GM21723 (cell line): ENCODE data around the gene REPS1.

Experiments used
- ATAC-seq: cut with Tn5 transposase; IDR thresholded peaks from one replicate; pipeline ENCODE4 v1.9.1; 2021; ENCODE audit warnings: mild to moderate bottlenecking, moderate library complexity; ENCODE audit not compliant: unreplicated experiment

Gene REPS1

DNA sequence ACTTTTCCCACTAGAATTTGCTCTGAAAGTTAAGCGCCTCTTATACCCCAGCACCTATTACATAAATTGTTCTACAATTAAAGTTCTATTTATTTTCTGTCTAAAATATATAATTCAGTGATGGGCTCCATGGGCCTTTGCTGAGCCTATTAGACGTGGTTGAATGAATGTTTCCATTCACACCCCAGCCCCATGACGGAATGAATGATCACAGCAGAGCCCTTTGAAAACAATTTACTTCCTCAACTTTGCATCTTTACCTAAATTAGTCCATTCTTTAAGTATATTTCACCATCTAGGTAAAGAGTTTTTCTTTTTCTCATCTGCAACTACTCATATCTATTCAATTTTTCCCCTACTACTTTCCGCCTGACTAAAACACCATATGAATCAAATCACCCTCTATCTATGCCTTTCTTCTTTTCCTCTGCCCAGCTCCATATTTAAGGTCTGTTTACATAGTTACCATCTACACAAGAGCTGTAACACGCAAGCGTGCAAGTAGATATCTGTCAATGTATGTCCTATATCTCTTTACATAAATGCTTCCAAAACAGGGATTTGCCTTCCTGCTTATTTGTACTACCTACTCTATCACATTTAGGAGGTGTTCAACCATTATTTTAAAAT is 122.5 kb downstream of the REPS1 start:
- ATAC-seq, result no peak

DNA sequence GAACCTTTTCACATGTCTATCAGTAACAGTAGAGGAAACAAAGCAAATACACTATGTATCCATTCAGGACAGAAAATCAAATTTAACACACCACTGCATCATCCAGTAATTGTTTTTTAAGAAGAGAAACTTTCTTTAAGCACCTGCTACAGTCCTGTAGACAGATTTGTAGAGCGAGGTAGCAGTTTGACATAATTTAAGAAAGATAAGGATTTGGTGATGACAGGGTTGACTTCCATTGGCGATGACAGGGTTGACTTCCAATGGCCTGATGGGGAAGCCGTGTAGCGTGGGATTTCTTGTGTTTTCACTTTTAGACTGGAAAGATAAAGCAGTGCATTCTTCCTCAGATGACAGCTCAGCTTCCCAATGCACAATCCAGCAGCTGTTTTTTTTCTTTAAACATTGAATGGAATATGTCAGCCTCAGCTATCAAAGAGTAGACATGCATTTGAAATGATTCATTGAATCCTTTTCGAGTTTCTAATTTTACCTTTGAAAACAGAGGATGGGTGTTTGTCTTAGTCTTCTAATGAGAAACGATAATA is 123.6 kb downstream of the REPS1 start:
- no peak for ATAC-seq

DNA sequence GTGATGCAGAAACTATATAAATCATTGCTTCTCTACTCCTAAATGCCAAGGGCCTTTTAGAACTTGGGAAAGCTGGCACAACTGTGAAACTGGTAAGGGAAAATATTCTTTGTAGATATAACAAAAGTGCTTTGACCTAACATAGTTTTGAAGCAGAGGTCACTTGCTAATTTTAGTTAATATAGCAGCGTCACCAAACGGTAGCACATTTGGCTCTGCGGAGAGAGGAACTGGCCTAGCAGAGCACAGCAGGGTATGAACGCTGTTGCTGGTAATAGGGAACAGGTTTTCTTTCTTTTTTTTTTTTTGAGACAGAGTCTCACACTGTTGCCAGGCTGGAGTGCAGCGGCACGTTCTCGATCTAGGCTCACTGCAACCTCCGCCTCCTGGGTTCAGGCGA is 124.7 kb downstream of the REPS1 start:
- ATAC-seq, result no peak

DNA sequence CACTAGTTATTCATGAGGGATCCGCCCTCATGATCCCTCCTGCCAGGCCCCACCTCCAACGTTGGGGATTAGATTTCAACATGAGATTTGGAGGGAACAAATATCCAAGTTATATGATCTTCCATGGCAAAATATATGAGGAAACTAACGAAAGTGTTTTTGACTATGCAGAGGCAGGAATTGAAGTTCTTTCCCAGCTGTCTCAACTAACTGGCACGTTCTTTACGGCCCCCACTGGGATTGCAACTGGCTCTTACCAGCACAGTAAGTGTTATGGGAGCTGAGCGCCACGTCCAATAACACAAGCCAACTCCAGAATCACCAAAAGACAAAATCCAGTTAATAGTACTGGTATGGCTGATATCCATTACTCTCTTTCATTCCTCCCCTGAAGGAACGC is 125.6 kb downstream of the REPS1 start:
- ATAC-seq, result no peak

DNA sequence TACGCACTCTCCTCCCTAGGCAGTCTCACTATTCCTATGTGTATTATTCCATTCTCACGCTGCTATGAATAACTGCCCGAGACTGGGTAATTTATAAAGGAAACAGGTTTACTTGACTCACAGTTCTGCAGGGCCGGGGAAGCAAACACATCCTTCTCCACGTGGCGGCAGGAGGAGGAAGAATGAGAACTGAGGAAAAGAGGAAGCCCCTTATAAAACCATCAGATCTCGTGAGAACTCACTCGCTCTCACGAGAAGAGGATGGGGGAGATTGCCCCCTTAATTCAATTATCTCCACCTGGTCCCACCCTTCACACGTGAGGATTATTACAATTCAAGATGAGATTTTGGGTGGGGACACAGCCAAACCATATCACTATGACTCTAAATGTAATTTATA is 130.3 kb downstream of the REPS1 start:
- ATAC-seq, result no peak

DNA sequence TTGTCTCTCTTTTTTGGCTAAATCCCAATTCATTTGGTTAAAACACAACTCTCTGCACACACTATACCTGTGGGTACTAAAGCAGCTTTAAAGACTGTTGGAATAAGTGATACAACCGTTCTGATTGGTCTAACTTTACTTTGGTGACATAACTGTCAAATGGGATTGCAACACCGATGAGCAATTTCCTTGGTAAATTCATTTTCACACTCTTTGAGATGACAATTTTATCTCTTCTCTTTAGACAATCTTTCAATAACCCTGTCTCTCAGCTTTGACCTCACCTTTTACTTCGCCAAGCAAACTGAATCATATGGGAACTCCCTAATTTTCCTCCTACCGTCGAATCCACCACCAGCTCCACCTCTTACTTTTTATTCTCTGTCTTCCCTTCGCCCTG is 131.4 kb downstream of the REPS1 start:
- ATAC-seq, result no peak
